KMS-11 (cell line): ENCODE results near the gene KLHL18.
"Not testable (repeated sequence)": the region's sequence is repeated elsewhere in the genome, so short reads cannot be mapped to it uniquely, and the experiment has no call there.

Source experiments
- H2AFZ ChIP-seq: fragments of 200-600 bp; sonication (generic); 2 replicates; pipeline ENCODE4 v1.6.1; 2016; ENCODE audit warnings: antibody characterized with exemption, mixed run types, low read depth
- H3K27ac ChIP-seq: fragments of 200-600 bp; sonication (generic); 2 replicates; pipeline ENCODE4 v1.6.1; 2016; ENCODE audit warnings: mild to moderate bottlenecking, mixed run types
- H3K27me3 ChIP-seq: fragments of 200-600 bp; sonication (generic); 2 replicates; pipeline ENCODE4 v1.6.1; 2017; ENCODE audit warnings: mild to moderate bottlenecking, low read depth, mixed run types, moderate library complexity; ENCODE audit not compliant: insufficient read depth
- H3K36me3 ChIP-seq: fragments of 200-600 bp; sonication (generic); 2 replicates; pipeline ENCODE4 v1.6.1; 2017; ENCODE audit warnings: mild to moderate bottlenecking, mixed run types; ENCODE audit not compliant: insufficient read depth
- H3K4me1 ChIP-seq: fragments of 200-600 bp; sonication (generic); 2 replicates; pipeline ENCODE4 v1.6.1; 2016; ENCODE audit warnings: mild to moderate bottlenecking, low read depth, mixed run types; ENCODE audit not compliant: poor library complexity, severe bottlenecking
- H3K4me2 ChIP-seq: fragments of 200-600 bp; sonication (generic); 2 replicates; pipeline ENCODE4 v1.7.0; 2016; ENCODE audit warnings: mild to moderate bottlenecking, mixed run types
- H3K4me3 ChIP-seq: fragments of 200-600 bp; sonication (generic); IDR thresholded peaks from 2 replicates; pipeline ENCODE4 v1.6.1; 2017; ENCODE audit warnings: low read depth, low read length, mixed read lengths; ENCODE audit not compliant: insufficient read depth
- H3K79me2 ChIP-seq: fragments of 200-600 bp; sonication (generic); 2 replicates; pipeline ENCODE4 v1.6.1; 2016; ENCODE audit warnings: low read depth, mixed run types; ENCODE audit not compliant: insufficient read depth
- H3K9ac ChIP-seq: fragments of 200-600 bp; sonication (generic); 2 replicates; pipeline ENCODE4 v1.6.1; 2016; ENCODE audit warnings: mild to moderate bottlenecking, mixed run types
- H4K20me1 ChIP-seq: fragments of 200-600 bp; sonication (generic); 2 replicates; pipeline ENCODE4 v1.6.1; 2016; ENCODE audit warnings: mild to moderate bottlenecking, mixed run types; ENCODE audit not compliant: insufficient read depth
- CTCF ChIP-seq: fragments of 200-600 bp; sonication (generic); conservative IDR thresholded peaks from 2 replicates; pipeline ENCODE4 v1.6.1; 2017; ENCODE audit warnings: low read depth, mild to moderate bottlenecking, antibody characterized with exemption, low read length, moderate library complexity, mixed read lengths

The KLHL18 gene

GRCh38 chr3:47291158-47291753, 8.5 kb downstream of the KLHL18 start:
- no peaks in the 10 kb centered on the region; the same call in 1 of the 2 replicates for H3K79me2 ChIP-seq
- no peak overlapping the region for H3K4me2 ChIP-seq
- TF ChIP-seq CTCF = no peak
- no peaks in the 10 kb centered on the region for H3K27me3 ChIP-seq
- H3K4me1 ChIP-seq = no peaks in the 10 kb centered on the region
- no peak overlapping the region for H3K27ac ChIP-seq
- H4K20me1 ChIP-seq = no peaks in the 10 kb centered on the region
- H3K9ac ChIP-seq = no peak overlapping the region
- H3K4me3 ChIP-seq = no peak overlapping the region
- no peaks in the 10 kb centered on the region for H3K36me3 ChIP-seq
- H2AFZ ChIP-seq = no peak overlapping the region

GRCh38 chr3:47291754-47292420, 9.1 kb downstream of the KLHL18 start:
- H3K9ac ChIP-seq, H3K4me3 ChIP-seq, H3K4me1 ChIP-seq, H3K27ac ChIP-seq, H3K4me2 ChIP-seq, H3K36me3 ChIP-seq, H4K20me1 ChIP-seq, H2AFZ ChIP-seq, H3K27me3 ChIP-seq, H3K79me2 ChIP-seq: not testable (repeated sequence)

- Histone ChIP-seq H3K36me3 (no peaks in the 10 kb centered on the region), H4K20me1 (no peaks in the 10 kb centered on the region), H3K27ac (no peak overlapping the region), H3K27me3 (no peaks in the 10 kb centered on the region), H3K9ac (no peak overlapping the region), H3K79me2 (no peaks in the 10 kb centered on the region; the same call in 1 of the 2 replicates), H3K4me1 (no peaks in the 10 kb centered on the region), H3K4me2 (no peak overlapping the region), H3K4me3 (no peak overlapping the region), H2AFZ (no peak overlapping the region)
- no peak for TF ChIP-seq CTCF
These were observed 11.1 kb downstream of the KLHL18 start for GRCh38 chr3:47293822-47294221.

GRCh38 chr3:47294392-47294791, 11.6 kb downstream of the KLHL18 start:
- TF ChIP-seq CTCF = no peak
- Histone ChIP-seq H3K4me2 (no peak overlapping the region), H3K9ac (no peak overlapping the region), H3K27ac (no peak overlapping the region), H3K4me1 (no peaks in the 10 kb centered on the region), H3K79me2 (no peaks in the 10 kb centered on the region; the same call in 1 of the 2 replicates), H4K20me1 (no peaks in the 10 kb centered on the region), H2AFZ (no peak overlapping the region), H3K4me3 (no peak overlapping the region), H3K36me3 (no peaks in the 10 kb centered on the region), H3K27me3 (no peaks in the 10 kb centered on the region)

GRCh38 chr3:47295322-47295721, 12.6 kb downstream of the KLHL18 start:
- H3K4me2 ChIP-seq = no peak overlapping the region

More at GRCh38 chr3:47295322-47295721, 12.6 kb downstream of the KLHL18 start:
- no peaks in the 10 kb centered on the region for H3K4me1 ChIP-seq
- no peak for TF ChIP-seq CTCF
- no peak overlapping the region for H3K4me3 ChIP-seq
- H2AFZ ChIP-seq = no peak overlapping the region
- no peaks in the 10 kb centered on the region for H4K20me1 ChIP-seq
- no peak overlapping the region for H3K27ac ChIP-seq
- H3K9ac ChIP-seq = no peak overlapping the region
- no peaks in the 10 kb centered on the region for H3K36me3 ChIP-seq
- H3K79me2 ChIP-seq = no peaks in the 10 kb centered on the region; the same call in 1 of the 2 replicates
- no peaks in the 10 kb centered on the region for H3K27me3 ChIP-seq
